NCI-H1417 treated with DMSO at 0.1 percent for 48 hours (cell line): Measurements from ENCODE around the gene SIK2.
"Not testable (repeated sequence)": the region's sequence is repeated elsewhere in the genome, so short reads cannot be mapped to it uniquely, and the experiment has no call there.

Source experiments
- DNase-seq: peaks from one replicate; lab custom pipeline; 2025; lab: John Stamatoyannopoulos, UW

Gene SIK2

GRCh38 chr11:111699579-111700156 is 97.4 kb downstream of the SIK2 start:
- no peak for DNase-seq

DNA sequence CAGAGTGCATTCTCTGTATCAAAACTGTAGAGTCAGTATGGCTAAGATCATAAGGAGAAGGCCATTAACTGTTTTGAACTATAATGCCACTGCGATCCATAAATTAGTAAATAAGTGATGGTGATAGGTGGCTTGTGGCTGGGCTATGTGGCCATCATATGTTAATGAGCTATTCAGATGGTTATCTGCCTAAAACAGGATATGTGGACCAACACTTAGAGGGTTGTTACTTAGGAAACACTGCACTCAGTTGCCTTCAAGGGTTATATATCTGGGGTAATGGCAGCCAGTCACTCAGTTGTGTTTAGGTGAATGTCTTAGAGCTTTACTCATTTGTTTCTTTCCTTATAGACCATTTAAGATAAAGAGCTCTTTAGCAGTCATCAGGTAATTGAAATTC is 97.9 kb downstream of the SIK2 start:
- no peak for DNase-seq

DNA sequence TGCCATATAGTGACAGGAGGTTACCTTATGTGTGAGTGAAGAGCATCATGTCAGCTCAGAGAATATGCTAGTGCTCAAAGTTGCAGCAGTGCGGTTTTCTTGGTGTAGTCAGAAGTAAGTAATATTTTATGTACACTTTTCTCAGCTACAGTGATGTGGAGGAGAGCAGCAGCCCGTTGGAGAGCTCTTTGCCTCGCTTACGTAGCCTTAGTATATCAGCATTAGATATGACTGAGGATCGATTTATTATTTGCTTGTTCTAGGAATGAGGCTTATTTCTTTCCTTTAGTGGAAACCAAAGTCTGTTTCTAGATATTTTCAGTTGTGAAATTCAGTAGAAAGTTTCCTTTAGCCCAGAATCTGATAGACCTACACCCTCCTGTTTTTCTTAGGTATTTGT is 100.4 kb downstream of the SIK2 start:
- DNase-seq = no peak

GRCh38 chr11:111703576-111703975 is 101.3 kb downstream of the SIK2 start:
- DNase-seq = no peak

DNA sequence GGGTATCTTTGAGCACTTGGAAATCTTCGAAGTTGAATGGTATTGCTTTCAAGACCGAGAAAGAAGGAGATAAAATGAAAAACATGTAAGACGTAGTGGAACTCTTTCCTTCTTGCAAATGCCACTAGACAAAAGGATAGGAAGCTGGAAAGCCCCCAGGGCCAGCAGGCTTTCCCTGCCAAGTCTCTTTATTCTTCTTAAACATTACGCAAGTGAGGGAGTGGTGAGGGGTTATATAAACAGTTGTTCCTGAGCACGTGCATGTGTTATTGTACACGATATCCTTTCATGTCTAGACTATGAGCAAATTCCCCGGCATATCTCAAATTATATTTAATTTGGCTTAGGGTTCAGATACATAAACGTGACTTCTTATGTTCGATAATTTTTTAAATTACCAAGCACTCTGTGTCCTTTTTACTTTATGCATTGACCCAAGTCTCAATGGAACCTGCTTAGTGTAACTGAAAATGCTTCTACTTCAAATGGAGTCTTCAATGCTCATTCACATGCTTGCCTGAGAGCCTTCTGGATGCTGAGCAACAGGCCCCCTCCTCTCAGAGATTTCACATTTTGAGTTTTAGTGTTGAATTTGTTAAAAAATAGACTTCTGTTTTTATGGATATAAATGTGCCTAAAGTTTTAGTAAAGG is 104.9 kb downstream of the SIK2 start:
- no peak for DNase-seq

- DNase-seq = no peak
These were observed 105.4 kb downstream of the SIK2 start for GRCh38 chr11:111707691-111708067.

- DNase-seq = no peak
These were observed 112.3 kb downstream of the SIK2 start for GRCh38 chr11:111714522-111714921.

DNA sequence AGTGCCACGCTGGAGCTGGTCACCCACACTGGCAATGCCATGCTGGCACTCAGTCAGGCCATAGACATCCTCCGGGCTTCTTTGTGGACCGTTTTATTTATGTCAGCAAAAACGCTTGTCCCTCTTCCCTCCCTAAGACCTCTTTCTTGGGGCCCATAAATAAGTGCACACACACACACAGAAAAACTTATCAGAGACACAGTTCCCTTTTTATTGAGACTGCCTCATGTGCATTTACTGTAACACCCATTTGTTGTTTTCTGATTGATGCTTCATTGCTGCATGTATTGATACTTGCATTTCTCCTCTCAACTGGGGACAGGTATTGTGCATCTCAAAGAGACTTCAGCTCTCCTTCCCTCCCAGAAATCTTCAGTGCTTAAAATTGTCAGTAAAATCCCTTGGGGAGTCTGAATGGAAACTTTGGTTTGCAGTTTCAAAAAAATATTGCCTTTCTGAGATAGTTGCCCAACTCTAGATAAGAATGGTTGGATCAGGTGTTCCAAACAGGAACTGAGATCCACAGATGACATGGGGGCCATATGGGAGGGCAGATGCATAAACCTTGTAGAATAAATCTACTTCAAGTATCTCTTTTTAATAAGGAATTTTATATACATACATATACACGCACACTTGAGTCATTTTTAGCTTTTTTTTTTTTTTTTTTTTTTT is 113.0 kb downstream of the SIK2 start:
- DNase-seq = no peak

DNA sequence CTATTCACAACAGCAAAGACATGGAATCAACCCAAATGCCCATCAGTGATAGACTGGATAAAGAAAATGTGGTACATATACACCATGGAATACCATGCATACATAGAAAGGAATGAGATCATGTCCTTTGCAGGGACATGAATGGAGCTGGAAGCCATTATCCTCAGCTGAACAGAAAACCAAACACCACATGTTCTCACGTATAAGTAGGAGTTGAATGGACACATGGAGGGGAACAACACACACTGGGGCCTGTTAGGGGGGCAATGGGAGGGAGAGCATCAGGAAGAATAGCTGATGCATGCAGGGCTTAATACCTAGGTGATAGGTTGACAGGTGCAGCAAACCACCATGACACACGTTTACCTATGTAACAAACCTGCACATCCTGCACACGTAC is 115.4 kb downstream of the SIK2 start:
- not testable (repeated sequence) for DNase-seq

DNA sequence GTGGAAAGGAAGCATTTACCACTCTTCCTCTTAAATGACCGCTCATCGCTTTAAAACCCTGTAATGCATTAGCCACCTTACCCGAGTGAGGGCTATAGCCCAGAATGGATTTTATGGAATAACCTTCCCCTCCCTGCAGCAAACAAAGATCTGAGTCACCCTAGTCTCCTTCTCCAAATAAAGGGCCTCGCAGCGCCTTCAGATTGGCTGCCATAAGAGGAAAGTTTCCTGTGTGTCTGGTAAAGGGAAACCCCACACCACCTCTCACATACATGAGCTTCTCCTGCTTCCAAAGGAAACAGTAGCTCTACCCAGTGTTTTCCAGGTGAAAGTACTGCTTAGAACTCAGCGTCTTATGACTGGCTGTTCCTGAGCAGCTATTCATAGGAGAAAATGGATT is 116.2 kb downstream of the SIK2 start:
- no peak for DNase-seq

GRCh38 chr11:111718859-111719258 is 116.6 kb downstream of the SIK2 start:
- no peak for DNase-seq

- DNase-seq = no peak
These were observed 117.1 kb downstream of the SIK2 start for GRCh38 chr11:111719379-111719778.

- DNase-seq = no peak
These were observed 118.7 kb downstream of the SIK2 start for GRCh38 chr11:111720801-111721494.

DNA sequence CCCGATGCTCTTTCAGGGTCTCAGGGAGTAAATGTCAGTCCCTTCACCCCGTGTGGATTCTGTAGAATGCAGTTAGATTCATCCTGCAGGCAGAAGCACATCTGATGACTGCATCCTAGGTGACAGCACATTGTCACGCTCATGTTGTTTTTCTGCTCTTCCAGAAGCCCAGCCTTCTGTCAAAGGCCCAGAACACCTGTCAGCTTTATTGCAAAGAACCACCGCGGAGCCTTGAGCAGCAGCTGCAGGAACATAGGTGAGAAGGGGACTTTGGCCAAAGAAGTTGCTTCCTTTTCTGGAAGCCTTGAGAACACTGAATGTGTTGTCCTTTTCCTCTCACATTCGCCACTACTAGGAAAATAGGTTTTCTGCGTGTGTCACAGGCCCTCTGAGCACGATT is 120.3 kb downstream of the SIK2 start:
- DNase-seq = no peak

GRCh38 chr11:111723595-111723994 is 121.3 kb downstream of the SIK2 start:
- no peak for DNase-seq

DNA sequence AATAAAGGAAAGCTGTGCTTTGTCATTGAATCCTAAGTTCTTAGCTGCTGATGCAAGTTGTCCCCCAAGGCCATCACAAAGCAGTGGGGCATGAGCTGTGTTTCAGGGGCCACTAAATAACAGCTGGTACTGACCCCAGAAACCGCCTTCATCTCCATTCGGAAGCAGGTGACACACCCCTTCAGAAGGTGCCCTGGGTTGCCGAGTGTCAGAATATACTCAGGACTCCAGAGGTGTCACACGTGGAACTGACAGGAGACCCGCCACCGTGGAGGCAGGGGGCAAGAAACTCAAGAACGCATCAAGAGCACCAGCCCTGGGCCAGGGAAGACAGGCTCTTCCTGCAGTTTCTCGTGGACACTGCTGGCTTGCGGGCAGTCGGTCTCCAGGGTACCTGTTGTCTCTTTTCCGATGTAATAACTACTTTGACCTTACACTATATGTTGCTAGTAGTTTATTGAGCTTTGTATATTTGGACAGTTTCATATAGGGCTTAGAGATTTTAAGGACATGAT is 122.4 kb downstream of the SIK2 start:
- no peak for DNase-seq

DNA sequence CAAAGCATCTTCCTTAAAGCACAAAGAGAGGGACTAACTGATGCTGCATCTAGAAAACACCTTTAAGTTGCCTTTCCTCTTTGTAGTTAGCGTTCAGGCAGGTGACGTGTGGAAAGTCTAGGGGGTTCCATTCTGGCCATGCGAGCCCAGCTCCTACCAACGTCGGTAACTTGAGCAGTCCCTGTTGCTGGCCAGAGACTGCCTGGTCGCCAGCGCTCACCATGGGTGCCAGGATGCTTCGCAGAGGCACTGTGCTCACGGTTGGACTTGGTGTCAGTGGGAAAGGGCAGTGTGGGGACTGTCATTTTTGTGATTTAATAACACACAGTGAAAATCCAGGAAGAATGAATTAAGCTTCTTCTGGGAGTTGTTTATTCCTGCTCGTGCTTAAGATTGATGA is 123.4 kb downstream of the SIK2 start:
- DNase-seq = no peak

DNA sequence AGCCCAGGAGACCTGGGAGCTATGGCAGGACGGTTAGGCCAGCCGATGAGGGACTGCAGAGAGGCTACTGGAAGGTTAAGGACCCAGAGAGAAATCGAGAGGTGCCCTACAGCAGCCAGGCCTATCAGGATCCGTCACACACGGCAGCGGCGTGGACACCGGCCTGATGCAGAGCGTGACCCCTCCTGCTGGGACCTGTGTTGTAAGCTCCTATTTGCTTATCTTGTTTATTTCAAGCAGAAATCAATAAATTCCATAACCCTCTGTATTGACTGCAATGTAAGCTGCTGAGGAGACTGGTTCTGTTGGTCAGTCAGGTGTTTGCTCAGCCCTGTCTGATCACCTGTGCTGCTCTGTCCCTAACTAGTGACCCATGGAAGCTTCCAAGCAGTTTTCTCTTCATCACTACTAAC is 124.1 kb downstream of the SIK2 start:
- DNase-seq = no peak

GRCh38 chr11:111727431-111727830 is 125.2 kb downstream of the SIK2 start:
- DNase-seq = no peak

DNA sequence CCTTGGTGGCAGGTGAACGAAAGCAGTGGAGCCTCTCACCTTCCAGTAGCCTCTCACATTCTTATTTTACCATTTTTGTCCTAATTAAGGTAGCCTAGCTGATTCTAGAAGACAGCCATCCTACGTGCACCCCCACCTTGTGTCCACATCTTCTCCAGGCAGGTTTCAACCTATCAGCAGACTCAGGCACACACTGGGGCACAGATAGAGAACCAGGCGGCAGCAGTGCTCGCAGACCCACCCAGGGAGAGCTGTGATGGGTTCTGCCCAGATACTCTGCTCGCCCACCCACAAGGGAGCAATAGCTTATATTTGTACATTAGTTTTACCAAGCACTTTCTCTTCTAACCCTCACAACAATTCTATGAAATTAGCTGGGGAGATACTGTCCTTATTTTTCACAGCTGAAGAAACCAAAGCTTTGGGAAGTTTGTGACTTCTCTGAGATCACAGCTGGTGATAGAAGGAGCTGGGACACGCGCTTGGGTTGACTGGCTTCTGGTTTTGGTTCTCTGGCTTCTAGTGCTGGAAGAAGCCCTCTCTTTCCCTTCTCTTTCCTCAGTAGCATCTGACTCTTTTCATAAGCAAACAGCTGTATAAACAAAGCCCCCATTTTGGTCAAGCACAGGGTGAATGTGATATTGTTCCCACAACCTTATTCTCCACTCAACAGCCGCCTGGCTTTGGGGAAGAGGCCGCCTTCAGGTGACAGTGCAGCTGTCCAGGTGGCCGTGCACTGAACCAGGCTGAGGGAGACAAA is 127.0 kb downstream of the SIK2 start:
- DNase-seq = no peak

GRCh38 chr11:111729831-111730311 is 127.6 kb downstream of the SIK2 start:
- DNase-seq = no peak
